Smooth muscle cell (in vitro differentiated cells): ENCODE results near the gene FAM184B. TPM values are rescaled to one million over a fixed set of nuclear protein-coding genes. Genes with fewer than 3 reads are reported as not detected.

Experiments
- DNase-seq: peaks from one replicate; lab custom pipeline; 2025; ENCODE audit not compliant: unreplicated experiment; lab: John Stamatoyannopoulos, UW
- H2AFZ ChIP-seq: fragments of 200-600 bp; sonication (generic); 2 replicates; pipeline ENCODE4 v1.6.0; 2016; ENCODE audit warnings: antibody characterized with exemption, low read depth, mild to moderate bottlenecking
- H3F3A ChIP-seq: fragments of 200-600 bp; sonication (generic); 2 replicates; pipeline ENCODE4 v1.6.0; 2017; ENCODE audit warnings: antibody characterized with exemption, low read depth
- H3K27ac ChIP-seq: fragments of 200-600 bp; sonication (generic); 2 replicates; pipeline ENCODE4 v1.5.1; 2016; ENCODE audit warnings: low read depth, mild to moderate bottlenecking
- H3K27me3 ChIP-seq: fragments of 200-600 bp; sonication (generic); 2 replicates; pipeline ENCODE4 v1.6.1; 2016; ENCODE audit warnings: low read depth, mild to moderate bottlenecking
- H3K36me3 ChIP-seq: fragments of 200-600 bp; sonication (generic); 2 replicates; pipeline ENCODE4 v1.5.1; 2016; ENCODE audit warnings: low read depth
- H3K4me1 ChIP-seq: fragments of 200-600 bp; sonication (generic); 2 replicates; pipeline ENCODE4 v1.5.1; 2016; ENCODE audit warnings: low read depth
- H3K4me2 ChIP-seq: fragments of 200-600 bp; sonication (generic); 2 replicates; pipeline ENCODE4 v1.6.0; 2016; ENCODE audit warnings: mild to moderate bottlenecking
- H3K4me3 ChIP-seq: fragments of 200-600 bp; sonication (generic); 2 replicates; pipeline ENCODE4 v1.5.1; 2016; ENCODE audit warnings: mild to moderate bottlenecking
- H3K79me2 ChIP-seq: fragments of 200-600 bp; sonication (generic); 2 replicates; pipeline ENCODE4 v1.6.0; 2016; ENCODE audit warnings: low read depth, mild to moderate bottlenecking
- H3K9ac ChIP-seq: fragments of 200-600 bp; sonication (generic); 2 replicates; pipeline ENCODE4 v1.6.0; 2016; ENCODE audit warnings: low read depth
- H3K9me3 ChIP-seq: fragments of 200-600 bp; sonication (generic); replicated peaks from 2 replicates; pipeline ENCODE4 v1.5.1; 2016; ENCODE audit warnings: low read depth
- H4K20me1 ChIP-seq: fragments of 200-600 bp; sonication (generic); 2 replicates; pipeline ENCODE4 v1.6.0; 2016; ENCODE audit warnings: low read depth
- CTCF ChIP-seq: fragments of 200-600 bp; sonication (generic); IDR thresholded peaks from 2 replicates; pipeline ENCODE4 v1.5.1; 2017; ENCODE audit warnings: borderline replicate concordance, mild to moderate bottlenecking, antibody characterized with exemption; ENCODE audit not compliant: insufficient read depth, poor library complexity, severe bottlenecking
- WGBS: methylation state at CpG from one replicate; pipeline ENCODE4 v1.1.7; 2016; ENCODE audit warnings: low lambda C conversion rate; 5-methylcytosine and 5-hydroxymethylcytosine counted together
- polyA plus RNA-seq: library from polyadenylated mRNA; unstranded; fragments of >200 nt; fragmentation: Nextera tagmentation; extraction: Ambion mirVana; gene quantifications from 2 replicates; pipeline ENCODE4 v1.2.1, GENCODE V29; 2016
- total RNA-seq: library from RNA; depleted of rRNA; stranded (reverse); fragments of >200 nt; gene quantifications from 2 replicates; pipeline ENCODE4 v1.2.3, GENCODE V29; 2014

The FAM184B gene
- total and polyA plus RNA-seq, 2 experiments from 2014 or later = not detected

GRCh38 chr4:17763416-17763815, 18.0 kb downstream of the FAM184B start:
- no peak overlapping the region for H2AFZ ChIP-seq
- H4K20me1 ChIP-seq = no peaks in the 10 kb centered on the region
- H3K27ac ChIP-seq = no peak overlapping the region
- H3K9ac ChIP-seq = no peak overlapping the region
- 84% methylated on average over 3 of the region's 3 CpGs for WGBS
- H3K36me3 ChIP-seq = no peaks in the 10 kb centered on the region
- H3K9me3 ChIP-seq = no peaks in the 10 kb centered on the region
- H3K4me1 ChIP-seq = no peaks in the 10 kb centered on the region
- H3K4me3 ChIP-seq = no peak overlapping the region
- no peaks in the 10 kb centered on the region for H3F3A ChIP-seq
- TF ChIP-seq CTCF = no peak
- no peaks in the 10 kb centered on the region for H3K27me3 ChIP-seq
- no peak for DNase-seq
- H3K4me2 ChIP-seq = no peak overlapping the region
- H3K79me2 ChIP-seq = no peaks in the 10 kb centered on the region

GRCh38 chr4:17762726-17763125, 18.7 kb downstream of the FAM184B start:
- 89% methylated on average over 1 of the region's 1 CpG for WGBS
- Histone ChIP-seq H3K27ac (no peak overlapping the region), H3K36me3 (no peaks in the 10 kb centered on the region), H3K9ac (no peak overlapping the region), H3K4me3 (no peak overlapping the region), H3K4me2 (no peak overlapping the region), H4K20me1 (no peaks in the 10 kb centered on the region), H3K9me3 (no peaks in the 10 kb centered on the region), H3K27me3 (no peaks in the 10 kb centered on the region), H3F3A (no peaks in the 10 kb centered on the region), H3K4me1 (no peaks in the 10 kb centered on the region), H2AFZ (no peak overlapping the region), H3K79me2 (no peaks in the 10 kb centered on the region)
- DNase-seq = no peak
- TF ChIP-seq CTCF = no peak

GRCh38 chr4:17761062-17761461, 20.4 kb downstream of the FAM184B start:
- Histone ChIP-seq H3K4me1 (no peaks in the 10 kb centered on the region), H3K79me2 (no peaks in the 10 kb centered on the region), H3K4me3 (no peak overlapping the region), H3K27ac (no peak overlapping the region), H3K9me3 (no peaks in the 10 kb centered on the region), H3K4me2 (no peak overlapping the region), H3K36me3 (no peaks in the 10 kb centered on the region), H3K9ac (no peak overlapping the region), H3F3A (no peaks in the 10 kb centered on the region), H4K20me1 (no peaks in the 10 kb centered on the region), H3K27me3 (no peaks in the 10 kb centered on the region), H2AFZ (no peak overlapping the region)
- 54% methylated on average over 1 of the region's 1 CpG for WGBS
- DNase-seq = no peak
- TF ChIP-seq CTCF = no peak

GRCh38 chr4:17760626-17761025, 20.8 kb downstream of the FAM184B start:
- Histone ChIP-seq H2AFZ (no peak overlapping the region), H4K20me1 (no peaks in the 10 kb centered on the region), H3K9ac (no peak overlapping the region), H3K36me3 (no peaks in the 10 kb centered on the region), H3K4me1 (no peaks in the 10 kb centered on the region), H3K4me3 (no peak overlapping the region), H3F3A (no peaks in the 10 kb centered on the region), H3K4me2 (no peak overlapping the region), H3K27ac (no peak overlapping the region), H3K27me3 (no peaks in the 10 kb centered on the region), H3K9me3 (no peaks in the 10 kb centered on the region), H3K79me2 (no peaks in the 10 kb centered on the region)
- no peak for TF ChIP-seq CTCF
- 55% methylated on average over 6 of the region's 6 CpGs for WGBS
- no peak for DNase-seq
